GM12878 (cell line): Measurements from ENCODE around the gene SEBOX. TPM values are rescaled to one million over a fixed set of nuclear protein-coding genes. Genes with fewer than 3 reads are reported as not detected.

ENCODE experiments used
- ATAC-seq: fragments of 200-7000 bp; cut with Tn5 transposase; 3 replicates; pipeline ENCODE4 v1.9.1; 2020; ENCODE audit warnings: mild to moderate bottlenecking, moderate library complexity
- BruUV-seq: library from RNA; stranded (reverse); fragments of 400-500 nt; replicated peaks from 2 replicates; lab custom pipeline; 2021; lab: Mats Ljungman, UMichigan
- CTCF ChIA-PET: fragments of 300-600 bp; sonication (Branson Sonifier 250); formaldehyde crosslinking; extraction: SDS; loops from one replicate; lab custom pipeline; 2021; ENCODE audit warnings: inconsistent platforms; lab: Yijun Ruan, JAX
- POLR2A ChIA-PET: fragments of 350-600 bp; formaldehyde crosslinking; extraction: SDS; loops from one replicate; lab custom pipeline; 2021; ENCODE audit warnings: inconsistent platforms; lab: Charles Lee
- RAD21 ChIA-PET: fragments of 300-600 bp; sonication (Branson Sonifier 250); formaldehyde crosslinking; loops from one replicate; lab custom pipeline; 2023; ENCODE audit warnings: antibody characterized with exemption; ENCODE audit not compliant: unreplicated experiment; lab: Charles Lee
- SMC1A ChIA-PET: fragments of 300-600 bp; sonication (Branson Sonifier 250); formaldehyde crosslinking; loops from one replicate; lab custom pipeline; 2023; ENCODE audit not compliant: unreplicated experiment, uncharacterized antibody; lab: Charles Lee
- DNase-seq: peaks from one replicate; pipeline ENCODE4 v3.0.0-alpha.2; 2011; ENCODE audit warnings: low read depth, low spot score
- FAIRE-seq: peaks from 3 replicates; lab custom pipeline; 2011; peaks lifted over from hg19 to GRCh38; lab: Jason Lieb, UNC
- H2AFZ ChIP-seq: 2 replicates; pipeline ENCODE4 v1.6.0; 2011; ENCODE audit warnings: low read depth, low read length, control low read depth; ENCODE audit not compliant: control insufficient read depth
- H3K27ac ChIP-seq: 2 replicates; pipeline ENCODE4 v1.5.1; 2011; ENCODE audit warnings: control low read depth; ENCODE audit not compliant: control insufficient read depth, insufficient read depth
- H3K27me3 ChIP-seq, 2 experiments: replicated peaks in 1 of 2; 2 replicates each; pipeline versions ENCODE4 v1.6.0 to v1.6.1; 2011; ENCODE audit warnings: low read length in 1 of 2; ENCODE audit not compliant: control insufficient read depth in 2 of 2, insufficient read depth in 2 of 2
- H3K36me3 ChIP-seq, 2 experiments: 2 replicates each; pipeline ENCODE4 v1.5.1; 2011; ENCODE audit warnings: low read length in 1 of 2; ENCODE audit not compliant: control insufficient read depth in 2 of 2, insufficient read depth in 2 of 2
- H3K4me1 ChIP-seq: 2 replicates; pipeline ENCODE4 v1.6.1; 2011; ENCODE audit warnings: mild to moderate bottlenecking, low read length, moderate library complexity, mixed read lengths; ENCODE audit not compliant: control insufficient read depth, insufficient read depth
- H3K4me2 ChIP-seq: 2 replicates; pipeline ENCODE4 v1.6.0; 2011; ENCODE audit warnings: control low read depth; ENCODE audit not compliant: control insufficient read depth, insufficient read depth
- H3K4me3 ChIP-seq: fragments of 200-600 bp; sonication (generic); 2 replicates; pipeline ENCODE4 v1.5.1; 2016
- H3K79me2 ChIP-seq: 2 replicates; pipeline ENCODE4 v1.6.0; 2011; ENCODE audit warnings: low read length; ENCODE audit not compliant: control insufficient read depth, insufficient read depth
- H3K9ac ChIP-seq: 2 replicates; pipeline ENCODE4 v1.8.0; 2011; ENCODE audit warnings: low read length, control low read depth, mixed read lengths; ENCODE audit not compliant: control insufficient read depth, insufficient read depth
- H3K9me3 ChIP-seq: replicated peaks from 3 replicates; pipeline ENCODE4 v1.5.1; 2011; ENCODE audit warnings: mild to moderate bottlenecking, low read length; ENCODE audit not compliant: control insufficient read depth, insufficient read depth
- H4K20me1 ChIP-seq: 2 replicates; pipeline ENCODE4 v1.6.0; 2011; ENCODE audit not compliant: control insufficient read depth, insufficient read depth
- ASH2L ChIP-seq: fragments of 300-600, 200-600 bp; sonication (generic); IDR thresholded peaks from 2 replicates; pipeline ENCODE4 v1.6.1; 2017; ENCODE audit warnings: low read depth, mild to moderate bottlenecking, borderline replicate concordance
- CHD1 ChIP-seq: IDR thresholded peaks from 2 replicates; pipeline ENCODE4 v1.6.1; 2012; ENCODE audit warnings: low read depth, low read length, improper control_type of control experiment
- EGR1 ChIP-seq, 2 experiments: IDR thresholded peaks; 1 replicate in 1 of 2; 2 replicates in 1 of 2; pipeline ENCODE4 v1.6.1; 2011 to 2012; ENCODE audit warnings: low read depth in 2 of 2, low read length in 2 of 2, borderline replicate concordance in 1 of 2, mild to moderate bottlenecking in 1 of 2, moderate library complexity in 1 of 2
- HDGF ChIP-seq: fragments of 450-650 bp; IDR thresholded peaks from 2 replicates; pipeline ENCODE4 v1.6.1; 2016; ENCODE audit warnings: antibody characterized with exemption
- KAT2A ChIP-seq: conservative IDR thresholded peaks from 2 replicates; pipeline ENCODE4 v1.6.1; 2011; ENCODE audit warnings: low read depth, low read length; ENCODE audit not compliant: control insufficient read depth
- MYC ChIP-seq: IDR thresholded peaks from 2 replicates; pipeline ENCODE4 v1.6.1; 2011; ENCODE audit warnings: mild to moderate bottlenecking, low read length, moderate library complexity, inconsistent platforms; ENCODE audit not compliant: insufficient read depth, insufficient replicate concordance, insufficient read length, severe bottlenecking
- NFXL1 ChIP-seq: fragments of 450-650 bp; IDR thresholded peaks from 2 replicates; pipeline ENCODE4 v1.6.1; 2017; ENCODE audit warnings: antibody characterized with exemption, mild to moderate bottlenecking, borderline replicate concordance
- PML ChIP-seq: IDR thresholded peaks from 2 replicates; pipeline ENCODE4 v1.6.1; 2012; ENCODE audit warnings: low read length, inconsistent platforms
- SMAD1 ChIP-seq: fragments of 450-650 bp; IDR thresholded peaks from 2 replicates; pipeline ENCODE4 v1.6.1; 2018; ENCODE audit warnings: mild to moderate bottlenecking, low read depth; ENCODE audit not compliant: partially characterized antibody
- SMARCA5 ChIP-seq: fragments of 450-650 bp; IDR thresholded peaks from 2 replicates; pipeline ENCODE4 v1.6.1; 2017; ENCODE audit warnings: mild to moderate bottlenecking
- ZBTB4 ChIP-seq: fragments of 450-650 bp; formaldehyde crosslinking; IDR thresholded peaks from 2 replicates; pipeline ENCODE4 v1.4.0; 2022; ENCODE audit warnings: mild to moderate bottlenecking, moderate library complexity
- WGBS: methylation state at CpG from one replicate; pipeline ENCODE4 v1.1.6; 2016; ENCODE audit warnings: low lambda C conversion rate; ENCODE audit not compliant: insufficient replicate concordance, insufficient coverage; ENCODE audit errors: missing lambda C conversion rate; 5-methylcytosine and 5-hydroxymethylcytosine counted together
- in situ Hi-C: fragments of 300-500 bp; cut with MboI; formaldehyde crosslinking; loops from 9 replicates; pipeline ENCODE4 v1.14.3; 2018; ENCODE audit warnings: mixed read lengths
- intact Hi-C: fragments of 100-400 bp; cut with micrococcal nuclease; formaldehyde crosslinking; loops from one replicate; pipeline ENCODE4 v1.14.2; 2022; ENCODE audit not compliant: unreplicated experiment
- polyA plus RNA-seq, 11 experiments: library from polyadenylated mRNA; depleted of rRNA in 4 of 11; unstranded in 6 of 11; stranded (reverse) in 5 of 11; fragments of >200 nt; fragmentation: Nextera tagmentation in 4 of 11; fragmentation: Illumina TruSeq in 1 of 11; extraction: Ambion mirVana in 4 of 11; extraction: Trizol in 1 of 11; gene quantifications; 1 replicate in 1 of 11; 2 replicates in 10 of 11; pipeline versions ENCODE4 v1.2.1 to v1.2.3, GENCODE V29; 2011 to 2016; ENCODE audit warnings: inconsistent platforms in 2 of 11, missing spikeins in 2 of 11, low read depth in 1 of 11
- total RNA-seq, 4 experiments: library from RNA; depleted of rRNA in 3 of 4; stranded (reverse); fragments of >200 nt in 3 of 4; fragmentation: Illumina TruSeq in 1 of 4; extraction: Trizol in 1 of 4; gene quantifications; 2 replicates each; pipeline versions ENCODE4 v1.2.1 to v1.2.3, GENCODE V29; 2013 to 2021

The SEBOX gene
- total and polyA plus RNA-seq, 10 of the 15 experiments (the other 5 are each of a cell fraction or from before 2014, with no cell fraction given): not detected

GRCh38 chr17:28338056-28338768 lies 26.8 kb downstream of the SEBOX start:
- TF ChIP-seq CHD1 (no peak), MYC (no peak), SMARCA5 (no peak), SMAD1 (no peak), ASH2L (no peak), PML (no peak), NFXL1 (no peak), EGR1 (IDR thresholded peaks at IDR 0.05; ENCODE audit: borderline replicate concordance in 1 of 2, low read depth in 2 of 2, low read length in 2 of 2) (no peak), ZBTB4 (CRISPR knock-in tag) (no peak), HDGF (no peak), KAT2A (no peak)
- Histone ChIP-seq H3K4me2 (no peak overlapping the region), H3K27me3 (no peaks in the 10 kb centered on the region), H3K27ac (no peak overlapping the region), H3K36me3 (peaks cover 6 to 10% of the 10 kb centered on the region in 2 experiments; a peak in 3 of 4 replicates), H4K20me1 (no peaks in the 10 kb centered on the region), H3K4me3 (no peak overlapping the region), H3K9me3 (no peaks in the 10 kb centered on the region), H3K79me2 (peaks cover 19% of the 10 kb centered on the region), H3K4me1 (peaks cover 3% of the 10 kb centered on the region), H3K9ac (no peak overlapping the region), H2AFZ (no peak overlapping the region)
- ChIA-PET POLR2A (no interaction called here), CTCF (interaction anchor here (1.2 to 2.3 kb wide), 2 partner anchors 16 to 78 kb away, joined by 6 to 8 read pairs; no protein-coding TSS in a partner anchor), RAD21 (interaction anchor here (1.2 kb wide), 1 partner anchor 20 kb away, joined by 3 read pairs; the partner anchor contains the start of gene POLDIP2), SMC1A (no interaction called here)
- 77% methylated on average over 5 of the region's 5 CpGs for WGBS
- no peak for FAIRE-seq
- ATAC-seq: no peak
- DNase-seq: no peak
- in situ Hi-C loops: loop anchor here (10.0 kb wide), 1 partner anchor 617 kb away; the partner anchor contains the start of gene PHF12
- intact Hi-C loops: no loop called here
- no TSS peak for BruUV-seq
